Activated CD8-positive, alpha-beta memory T cell treated with anti-CD3 and anti-CD28 coated beads, Interleukin-2, amount 50 U/mL, for 24 hours (primary cell): ENCODE results near the gene VTI1A.
"Not testable (repeated sequence)": the region's sequence is repeated elsewhere in the genome, so short reads cannot be mapped to it uniquely, and the experiment has no call there.

Experiments
- DNase-seq: peaks from one replicate; pipeline ENCODE4 v3.0.0-alpha.2; 2020; ENCODE audit errors: extremely low read depth

VTI1A gene

DNA sequence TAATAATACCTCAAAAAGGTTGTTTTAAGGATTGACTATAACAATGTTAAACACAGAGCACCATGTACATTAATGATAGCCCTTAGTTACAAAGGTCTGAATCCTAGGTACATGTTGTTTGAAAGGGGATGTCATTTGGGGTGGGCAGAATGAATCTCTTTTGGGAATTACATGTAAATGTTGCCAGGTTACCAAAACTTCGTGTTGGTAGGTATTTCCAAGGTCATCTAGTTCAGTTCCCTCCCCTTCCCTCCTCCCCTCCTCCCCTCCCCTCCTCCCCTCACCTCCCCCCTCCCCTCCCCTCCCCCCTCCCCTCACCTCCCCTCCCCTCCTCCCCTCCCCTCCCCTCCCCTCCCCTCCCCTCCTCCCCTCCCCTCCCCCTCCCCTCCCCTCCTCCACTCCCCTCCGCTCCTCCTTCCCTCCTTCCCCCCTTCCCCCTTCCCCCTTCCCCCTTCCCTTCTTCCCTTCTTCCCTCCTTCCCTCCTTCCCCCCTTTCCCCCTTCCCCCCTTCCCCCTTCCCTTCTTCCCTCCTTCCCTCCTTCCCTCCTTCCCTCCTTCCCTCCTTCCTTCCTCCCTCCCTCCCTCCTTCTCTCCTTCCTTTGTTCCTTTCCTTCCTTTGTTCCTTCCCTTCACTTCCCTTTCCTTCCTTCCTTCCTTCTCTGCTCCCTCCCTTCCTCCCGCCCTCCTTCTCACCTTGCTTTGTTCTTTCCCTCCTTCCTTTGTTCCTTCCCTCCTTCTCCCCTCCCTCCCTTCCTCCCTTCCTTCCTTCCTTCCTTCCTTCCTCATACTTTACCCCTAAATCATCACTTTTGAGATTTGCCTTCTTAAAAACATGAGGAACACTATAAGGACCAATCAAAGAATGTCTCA, 8.1 kb downstream of the VTI1A start:
- DNase-seq = no peak

DNA sequence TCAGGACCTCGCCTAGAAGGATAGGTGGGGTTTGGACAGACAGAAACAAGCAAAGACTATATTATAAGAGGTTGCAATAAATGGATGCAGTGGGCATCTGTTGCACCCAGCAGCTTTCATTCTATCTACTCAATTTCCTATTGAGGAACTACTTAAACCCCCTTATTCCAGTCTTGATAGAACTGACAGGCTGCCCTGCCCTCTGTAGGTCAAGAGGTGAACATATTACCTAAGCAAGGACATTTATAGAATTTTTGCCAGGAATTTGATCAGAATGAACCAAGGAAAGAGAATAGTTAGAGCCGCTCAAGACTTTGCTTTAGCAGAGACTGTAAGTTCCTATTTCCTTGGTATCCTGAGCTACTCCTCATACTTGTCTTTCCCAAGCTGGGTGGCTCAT, 9.5 kb downstream of the VTI1A start:
- no peak for DNase-seq

DNA sequence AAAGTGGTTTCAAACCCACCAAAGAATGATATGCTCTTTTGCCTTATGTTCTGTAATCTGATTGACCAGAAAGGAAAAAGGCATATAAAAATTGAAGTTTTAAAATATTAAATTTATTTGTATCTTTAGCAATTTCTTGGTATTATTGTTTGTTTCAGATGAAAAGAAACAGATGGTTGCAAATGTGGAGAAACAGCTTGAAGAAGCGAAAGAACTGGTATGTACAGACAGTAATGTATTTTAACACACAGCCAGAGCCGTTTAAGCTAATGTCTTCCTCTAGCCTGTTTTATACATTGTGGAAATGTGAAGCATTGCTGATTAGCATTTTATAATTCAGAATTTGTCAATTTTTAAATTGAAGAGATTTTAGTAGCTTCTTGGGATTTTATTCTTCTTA, 13.4 kb downstream of the VTI1A start:
- no peak for DNase-seq

DNA sequence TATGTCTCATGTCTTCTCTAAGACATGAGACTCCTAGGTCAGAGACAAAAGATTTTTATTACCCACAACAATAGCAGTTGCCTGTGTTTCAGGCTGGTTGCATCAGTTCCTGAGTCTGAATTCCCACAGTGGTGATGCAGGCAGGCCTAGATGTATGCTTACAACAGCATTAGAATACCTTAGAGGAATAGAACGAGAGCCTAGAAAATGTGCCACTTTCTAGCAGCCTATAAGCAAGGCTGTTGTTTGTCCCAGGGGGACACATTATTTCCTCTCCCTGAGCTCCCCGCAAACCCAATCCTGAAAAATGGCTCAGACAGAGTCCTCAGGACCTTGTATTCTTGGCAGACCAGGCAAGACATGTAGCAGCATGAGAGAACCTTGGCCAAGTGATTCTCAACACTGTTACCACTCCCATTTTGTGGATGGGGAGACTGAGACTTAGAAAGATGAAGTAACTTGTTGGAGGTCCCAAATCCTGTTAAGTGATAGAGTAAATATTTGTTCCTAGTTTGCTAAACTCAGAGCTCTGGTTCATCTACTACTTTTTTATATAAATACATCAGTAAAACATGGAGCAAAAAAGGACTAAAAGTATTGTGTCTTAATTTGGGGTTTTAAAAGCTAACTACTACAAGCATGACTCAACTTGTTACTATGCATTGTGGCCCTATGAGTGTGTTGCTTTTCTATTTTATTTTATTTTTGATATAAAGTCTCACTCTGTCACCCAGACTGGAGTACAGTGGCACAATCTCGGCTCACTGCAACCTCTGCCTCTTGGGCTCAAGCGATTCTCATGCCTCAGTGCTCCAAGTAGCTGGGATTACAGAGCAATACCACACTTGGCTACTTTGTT, 14.2 kb downstream of the VTI1A start:
- DNase-seq = no peak

- not testable (repeated sequence) for DNase-seq
These were observed 17.1 kb downstream of the VTI1A start for GRCh38 chr10:112464074-112464473.

DNA sequence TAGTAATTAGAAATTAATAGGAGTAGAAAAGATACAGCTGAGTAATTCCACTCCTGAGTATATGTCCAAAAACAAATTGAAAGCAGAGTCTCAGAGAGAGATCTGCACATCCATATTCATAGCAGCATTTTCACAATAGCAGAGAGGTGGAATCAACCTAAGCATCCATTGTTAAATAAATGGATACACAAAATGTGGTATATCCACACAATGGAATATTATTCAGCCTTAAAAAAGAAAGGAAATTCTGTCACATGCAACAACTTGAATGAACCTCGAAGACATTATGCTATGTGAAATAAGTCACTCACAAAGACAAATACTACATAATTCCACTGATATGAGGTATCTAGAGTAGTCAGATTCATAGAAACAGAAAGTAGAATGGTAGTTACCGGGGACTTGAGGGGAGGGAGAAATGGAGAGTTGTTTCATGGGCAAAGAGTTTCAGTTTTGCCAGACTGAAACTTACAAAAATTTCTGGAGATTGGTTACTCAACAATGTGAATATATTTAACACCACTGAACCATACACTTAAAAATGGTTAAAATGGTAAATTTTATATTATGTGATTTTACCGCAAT, 18.4 kb downstream of the VTI1A start:
- no peak for DNase-seq

DNA sequence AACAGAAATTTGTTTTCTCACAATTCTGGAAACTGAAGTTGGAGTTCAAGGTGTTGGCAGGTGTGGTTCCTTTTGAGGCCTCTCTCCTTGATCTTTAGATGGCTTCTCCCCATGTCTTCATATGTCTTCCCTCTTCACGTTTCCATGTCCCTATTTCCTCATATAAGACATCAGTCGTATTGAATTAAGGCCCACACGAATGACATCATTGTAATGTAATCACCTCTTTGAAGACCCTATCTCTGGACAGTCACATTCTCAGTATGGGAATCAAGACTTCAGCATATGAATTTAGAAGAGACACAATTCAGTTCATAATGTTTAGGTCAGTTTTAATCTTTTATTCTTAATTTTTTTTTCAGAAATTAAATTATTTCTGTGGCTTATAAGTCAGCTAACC, 19.8 kb downstream of the VTI1A start:
- DNase-seq = no peak

- no peak for DNase-seq
These were observed 20.6 kb downstream of the VTI1A start for GRCh38 chr10:112467541-112468075.

DNA sequence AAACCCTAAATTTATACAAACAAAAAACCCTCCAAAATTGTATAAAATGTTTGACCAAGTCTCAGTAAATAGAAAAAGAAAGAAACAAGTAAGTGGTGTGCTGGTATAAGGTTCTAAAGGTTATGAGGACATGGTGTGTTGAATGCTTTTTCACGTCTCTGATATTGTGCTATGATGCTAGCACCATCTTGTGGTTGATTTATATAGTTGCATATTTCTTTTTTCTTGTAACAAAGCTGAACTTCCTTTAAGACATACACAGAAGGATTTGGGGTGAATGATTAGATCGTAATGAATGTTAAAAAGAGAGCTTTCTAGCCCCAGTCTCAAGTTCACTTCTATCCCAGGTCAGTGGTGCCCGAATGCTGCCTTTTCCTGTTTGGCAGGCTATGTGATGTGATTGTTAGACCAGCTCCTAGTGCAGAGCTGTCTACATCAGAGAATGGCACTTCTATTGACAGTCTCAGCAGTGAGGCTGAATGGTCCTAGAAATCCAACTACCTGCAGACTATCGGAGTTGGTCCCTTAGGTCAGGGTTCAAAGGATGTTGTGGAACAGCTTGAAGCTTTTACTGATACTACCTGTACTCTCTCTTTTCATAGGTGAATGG, 25.0 kb downstream of the VTI1A start:
- DNase-seq = no peak

GRCh38 chr10:112475575-112476218, 28.7 kb downstream of the VTI1A start:
- no peak for DNase-seq

- DNase-seq = no peak
These were observed 34.6 kb downstream of the VTI1A start for GRCh38 chr10:112481602-112482001.

DNA sequence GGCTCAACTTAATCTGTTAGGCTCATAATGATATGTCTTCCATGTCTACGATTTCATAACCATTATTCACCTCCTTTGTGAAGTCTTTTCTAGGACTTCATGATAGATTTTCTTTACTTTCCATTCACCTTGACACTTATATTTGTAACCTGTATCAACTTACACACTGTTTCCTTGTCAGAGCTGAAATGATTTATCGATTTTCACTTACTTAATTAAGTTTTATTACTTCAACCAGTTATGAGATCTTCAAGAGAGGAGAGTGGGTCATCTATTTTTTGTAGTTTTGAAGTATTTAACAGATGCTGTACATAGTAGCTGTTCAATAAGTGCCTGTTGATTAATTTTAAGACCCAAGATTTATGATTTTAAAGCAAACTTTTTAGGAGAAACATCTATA, 37.4 kb downstream of the VTI1A start:
- no peak for DNase-seq

DNA sequence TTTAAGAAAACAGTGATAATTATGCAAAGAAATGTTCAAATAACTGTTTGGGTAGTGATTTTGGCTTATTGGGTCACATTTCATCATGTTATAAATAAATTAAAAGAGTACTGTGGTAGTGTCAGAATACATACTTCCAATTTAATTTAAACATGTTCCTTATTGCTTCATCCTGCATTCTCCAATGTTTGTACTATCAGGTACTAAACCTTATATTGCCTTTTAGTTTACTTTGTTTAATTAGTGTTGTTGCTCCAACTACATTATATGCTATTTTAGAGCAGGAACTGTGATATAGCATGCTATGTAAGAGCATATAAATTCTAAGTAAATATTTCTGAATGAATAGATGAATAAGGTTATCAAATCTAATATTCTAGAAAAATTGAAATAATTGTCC, 40.9 kb downstream of the VTI1A start:
- no peak for DNase-seq

DNA sequence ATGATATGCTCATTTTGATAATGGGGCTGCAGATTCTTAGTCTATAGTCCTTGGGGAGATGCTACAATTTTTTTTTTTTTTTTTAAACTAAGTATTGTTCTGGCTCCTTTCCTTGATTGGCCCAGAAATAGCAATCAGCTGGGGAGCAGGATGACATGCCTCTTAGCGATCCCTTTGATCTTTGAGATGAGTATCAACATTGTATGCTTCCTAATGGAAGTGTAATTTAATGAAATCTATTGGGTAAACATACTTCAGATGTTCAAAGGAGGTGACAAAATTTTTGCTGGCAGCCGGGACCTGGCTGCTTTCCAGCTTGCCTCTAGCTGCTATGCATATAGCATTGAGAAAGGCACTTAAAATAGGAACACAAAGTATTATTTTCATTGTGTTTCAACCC, 43.5 kb downstream of the VTI1A start:
- no peak for DNase-seq

- DNase-seq = no peak
These were observed 44.1 kb downstream of the VTI1A start for GRCh38 chr10:112491144-112491543.

DNA sequence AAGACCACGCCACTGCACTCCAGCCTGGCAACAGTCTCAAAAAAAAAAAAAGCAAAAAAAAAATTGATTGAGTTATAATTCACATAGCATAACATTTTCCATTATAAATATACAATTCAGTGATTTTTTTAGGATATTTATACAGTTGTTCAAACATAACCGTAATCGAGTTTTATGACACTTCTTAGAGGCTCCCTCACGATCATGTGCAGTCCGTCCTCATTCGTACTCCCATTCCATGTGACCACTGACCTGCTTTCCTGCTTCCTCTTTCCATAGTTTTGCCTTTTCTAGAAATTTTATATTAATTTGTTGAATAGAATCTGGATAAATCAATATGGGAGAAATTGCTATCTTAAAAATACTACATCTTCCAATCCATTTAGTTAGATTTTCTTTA, 45.7 kb downstream of the VTI1A start:
- DNase-seq = no peak

DNA sequence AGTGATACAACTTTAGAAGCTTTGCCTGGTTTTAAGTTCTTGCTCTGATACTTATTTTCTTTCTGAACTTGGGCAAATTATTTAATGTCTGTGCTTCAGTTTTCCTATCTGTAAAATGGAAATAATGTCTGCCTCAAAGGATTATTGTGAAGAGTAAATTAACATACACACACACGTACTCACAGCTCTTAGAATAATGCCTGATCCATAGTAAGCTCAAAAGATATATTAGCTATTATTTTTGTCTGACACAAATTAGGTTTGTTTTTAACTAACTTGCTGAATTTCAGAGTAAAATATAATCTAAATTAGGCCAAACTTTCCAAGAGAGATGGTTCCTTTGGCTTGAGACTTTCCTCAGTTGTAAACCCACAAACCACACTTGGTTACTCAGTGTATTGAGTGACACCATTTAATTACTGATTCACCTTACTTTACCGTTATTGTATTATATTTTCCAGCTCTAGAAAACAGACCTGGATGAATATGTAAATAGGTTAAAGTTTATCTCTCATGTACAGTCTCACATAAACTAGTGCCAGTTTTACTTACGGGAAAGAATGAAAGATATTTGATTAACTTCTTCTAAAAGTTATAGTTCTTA, 50.4 kb downstream of the VTI1A start:
- DNase-seq = no peak

DNA sequence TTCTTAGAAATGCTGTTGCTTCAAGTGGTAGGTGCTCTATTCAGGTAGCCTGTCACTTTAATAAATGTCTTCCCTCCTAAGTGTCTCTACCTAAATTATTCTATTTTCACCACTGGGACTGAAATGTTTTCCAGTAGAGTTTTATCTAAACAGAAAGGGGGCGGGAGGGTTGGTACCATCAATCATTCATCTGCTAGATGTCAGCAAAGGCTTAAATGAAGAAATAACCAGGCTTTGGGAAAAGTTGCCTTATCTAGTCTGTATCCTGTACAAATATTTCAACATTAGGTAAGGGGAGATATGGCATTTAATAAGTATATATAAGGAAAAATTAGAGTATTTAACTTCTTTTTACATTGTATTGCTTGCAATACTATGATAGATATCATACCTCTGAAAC, 51.8 kb downstream of the VTI1A start:
- no peak for DNase-seq

- not testable (repeated sequence) for DNase-seq
These were observed 53.0 kb downstream of the VTI1A start for GRCh38 chr10:112499985-112500384.

GRCh38 chr10:112502536-112502935, 55.5 kb downstream of the VTI1A start:
- no peak for DNase-seq

GRCh38 chr10:112503643-112504042, 56.6 kb downstream of the VTI1A start:
- DNase-seq = no peak
